ENCODE results near the gene EIF2S1.
"Not testable (repeated sequence)": the region's sequence is repeated elsewhere in the genome, so short reads cannot be mapped to it uniquely, and the experiment has no call there.

The EIF2S1 gene

GRCh38 chr14:67413806-67414769 lies 54.0 kb downstream of the EIF2S1 start:
- no peak for DNase-seq

- DNase-seq = not testable (repeated sequence)
These were observed 55.5 kb downstream of the EIF2S1 start for GRCh38 chr14:67415610-67416009.

GRCh38 chr14:67416085-67416484 lies 56.0 kb downstream of the EIF2S1 start:
- DNase-seq = no peak

- DNase-seq = no peak
These were observed 56.7 kb downstream of the EIF2S1 start for GRCh38 chr14:67416810-67417209.

- DNase-seq = no peak
These were observed 57.5 kb downstream of the EIF2S1 start for GRCh38 chr14:67417633-67418032.

- DNase-seq = no peak
These were observed 58.5 kb downstream of the EIF2S1 start for GRCh38 chr14:67418401-67419191.

GRCh38 chr14:67420102-67420739 lies 60.1 kb downstream of the EIF2S1 start:
- no peak for DNase-seq

- DNase-seq = no peak
These were observed 61.5 kb downstream of the EIF2S1 start for GRCh38 chr14:67421356-67422224.

GRCh38 chr14:67423424-67423823 lies 63.3 kb downstream of the EIF2S1 start:
- no peak for DNase-seq

- DNase-seq = no peak
These were observed 64.4 kb downstream of the EIF2S1 start for GRCh38 chr14:67424539-67424938.

- DNase-seq = no peak
These were observed 65.5 kb downstream of the EIF2S1 start for GRCh38 chr14:67425608-67426007.

GRCh38 chr14:67426161-67426560 lies 66.0 kb downstream of the EIF2S1 start:
- no peak for DNase-seq

- DNase-seq = no peak
These were observed 67.0 kb downstream of the EIF2S1 start for GRCh38 chr14:67426983-67427606.

GRCh38 chr14:67428501-67429031 lies 68.4 kb downstream of the EIF2S1 start:
- DNase-seq = no peak

- DNase-seq = no peak
These were observed 69.5 kb downstream of the EIF2S1 start for GRCh38 chr14:67429510-67430205.

- DNase-seq = no peak
These were observed 72.0 kb downstream of the EIF2S1 start for GRCh38 chr14:67432050-67432564.

GRCh38 chr14:67435603-67436002 lies 75.5 kb downstream of the EIF2S1 start:
- no peak for DNase-seq
